B cell (primary cell): Measurements from ENCODE around the gene ZNF408. TPM values are rescaled to one million over a fixed set of nuclear protein-coding genes. Genes with fewer than 3 reads are reported as not detected.

ENCODE experiments used
- ATAC-seq: fragments of 200-7000 bp; cut with Tn5 transposase; one replicate; pipeline ENCODE4 v1.10.0; 2021; ENCODE audit warnings: low read depth, mild to moderate bottlenecking, moderate number of reproducible peaks, moderate library complexity
- CTCF ChIA-PET: fragments of 350-600 bp; sonication (Branson Sonifier 250); formaldehyde crosslinking; loops from one replicate; lab custom pipeline; 2021; ENCODE audit warnings: antibody characterized with exemption, inconsistent platforms; lab: Charles Lee
- POLR2A ChIA-PET: fragments of 350-600 bp; sonication (Branson Sonifier 250); formaldehyde crosslinking; loops from one replicate; lab custom pipeline; 2021; ENCODE audit warnings: antibody characterized with exemption; lab: Charles Lee
- DNase-seq: peaks from one replicate; pipeline ENCODE4 v3.0.0; 2013
- H2AFZ ChIP-seq: 2 replicates; pipeline ENCODE4 v1.6.1; 2012; ENCODE audit warnings: mild to moderate bottlenecking, low read depth, low read length; ENCODE audit not compliant: insufficient read depth, poor library complexity, severe bottlenecking
- H3K27ac ChIP-seq, 2 donors: 1 replicate in 1 of 2; 2 replicates in 1 of 2; pipeline ENCODE4 v1.5.1; 2012 to 2013; ENCODE audit warnings: low read length in 2 of 2, mild to moderate bottlenecking in 2 of 2, moderate library complexity in 1 of 2
- H3K27me3 ChIP-seq, 4 experiments: fragments of 200-600 bp in 1 of 4; sonication (generic) in 1 of 4; replicated peaks in 1 of 4; 1 replicate in 2 of 4; 2 replicates in 2 of 4; pipeline versions ENCODE4 v1.6.1 to v1.7.0; 2013 to 2016; ENCODE audit warnings: low read length in 3 of 4, mild to moderate bottlenecking in 2 of 4, mixed read lengths in 1 of 4, moderate library complexity in 1 of 4; ENCODE audit not compliant: insufficient read depth in 4 of 4, control insufficient read depth in 3 of 4; ENCODE audit errors: control extremely low read depth in 1 of 4
- H3K36me3 ChIP-seq, 2 experiments: replicated peaks in 1 of 2; 1 replicate in 1 of 2; 2 replicates in 1 of 2; pipeline versions ENCODE4 v1.6.1 to v1.7.1; 2013; ENCODE audit warnings: low read length in 1 of 2; ENCODE audit not compliant: insufficient read depth in 2 of 2, control insufficient read depth in 1 of 2; ENCODE audit errors: control extremely low read depth in 1 of 2, extremely low read depth in 1 of 2
- H3K4me1 ChIP-seq, 2 donors: fragments of 200-600 bp in 1 of 2; sonication (generic) in 1 of 2; 1 replicate in 1 of 2; 2 replicates in 1 of 2; pipeline versions ENCODE4 v1.5.1 to v1.6.1; 2013 to 2017; ENCODE audit warnings: low read length in 2 of 2; ENCODE audit not compliant: control insufficient read depth in 2 of 2, insufficient read depth in 2 of 2
- H3K4me2 ChIP-seq: replicated peaks from 2 replicates; pipeline ENCODE3; 2012; ENCODE audit warnings: mild to moderate bottlenecking, low read depth, low read length; ENCODE audit not compliant: poor library complexity, severe bottlenecking
- H3K4me3 ChIP-seq, 5 experiments: fragments of 200-600 bp in 1 of 5; sonication (generic) in 1 of 5; 1 replicate in 3 of 5; 2 replicates in 2 of 5; pipeline versions ENCODE4 v1.5.1 to v1.7.0; 2011 to 2016; ENCODE audit warnings: low read length in 4 of 5, mild to moderate bottlenecking in 4 of 5, low read depth in 2 of 5, control low read depth in 1 of 5, moderate library complexity in 1 of 5; ENCODE audit not compliant: insufficient read depth in 1 of 5; ENCODE audit errors: control extremely low read depth in 1 of 5, extremely low read depth in 1 of 5
- H3K79me2 ChIP-seq: fragments of 200-600 bp; sonication (generic); one replicate; pipeline ENCODE4 v1.6.0; 2016; ENCODE audit warnings: low read length; ENCODE audit not compliant: control insufficient read depth, insufficient read depth
- H3K9ac ChIP-seq: fragments of 200-600 bp; sonication (generic); 2 replicates; pipeline ENCODE4 v1.6.1; 2017; ENCODE audit warnings: mild to moderate bottlenecking, low read length, moderate library complexity
- H3K9me3 ChIP-seq, 3 donors: one replicate each; pipeline versions ENCODE4 v1.6.1 to v1.7.1; 2013; ENCODE audit warnings: low read length in 2 of 3; ENCODE audit not compliant: control insufficient read depth in 2 of 3, insufficient read depth in 1 of 3; ENCODE audit errors: control extremely low read depth in 1 of 3
- H4K20me1 ChIP-seq: 2 replicates; pipeline ENCODE4 v1.6.0; 2012; ENCODE audit warnings: mild to moderate bottlenecking, low read length; ENCODE audit not compliant: insufficient read depth, control insufficient read depth, poor library complexity, severe bottlenecking
- H3K27ac Mint-ChIP-seq: one replicate; pipeline ENCODE4 v1.8.0; 2021; ENCODE audit warnings: mixed read lengths
- H3K27me3 Mint-ChIP-seq: one replicate; pipeline ENCODE4 v1.8.0; 2021; ENCODE audit warnings: mixed read lengths
- H3K4me1 Mint-ChIP-seq: one replicate; pipeline ENCODE4 v1.8.0; 2021; ENCODE audit warnings: mixed read lengths
- H3K4me3 Mint-ChIP-seq: one replicate; pipeline ENCODE4 v1.8.0; 2021; ENCODE audit warnings: mixed read lengths
- H3K9me3 Mint-ChIP-seq: one replicate; pipeline ENCODE4 v1.8.0; 2022; ENCODE audit warnings: mixed read lengths; ENCODE audit not compliant: insufficient read depth
- EZH2 ChIP-seq: IDR thresholded peaks from 2 replicates; pipeline ENCODE4 v1.6.1; 2012; ENCODE audit warnings: borderline replicate concordance, low read depth, mild to moderate bottlenecking, moderate library complexity, low read length; ENCODE audit not compliant: insufficient read depth, poor library complexity, severe bottlenecking
- WGBS: methylation state at CpG from one replicate; pipeline ENCODE4 v1.1.5; 2013; ENCODE audit warnings: missing lambda C conversion rate; ENCODE audit not compliant: insufficient coverage; 5-methylcytosine and 5-hydroxymethylcytosine counted together
- intact Hi-C: fragments of 100-400 bp; cut with micrococcal nuclease; formaldehyde crosslinking; loops from one replicate; pipeline ENCODE4 v1.10.0; 2022
- polyA plus RNA-seq: library from polyadenylated mRNA; depleted of rRNA; stranded (reverse); fragments of >200 nt; gene quantifications from 2 replicates; pipeline ENCODE4 v1.2.3, GENCODE V29; 2012
- total RNA-seq, 2 donors: library from RNA; stranded (reverse); fragments of 120-200 nt in 1 of 2; gene quantifications; 1 replicate in 1 of 2; 2 replicates in 1 of 2; pipeline versions ENCODE4 v1.2.3 to v1.2.4, GENCODE V29; 2013 to 2022
- TF ChIP-seq, protein P1 (sequence below): fragments of 200-600 bp; IDR thresholded peaks from one replicate; pipeline ENCODE4 v1.8.0; 2022; ENCODE audit warnings: antibody characterized with exemption, mild to moderate bottlenecking

The ZNF408 gene
- total and polyA plus RNA-seq, 2 donors (not counting 1 experiment from before 2014, with no cell fraction given): 8.3 to 22.3 TPM

GRCh38 chr11:46658259-46658658, 42.6 kb upstream of the ZNF408 start:
- 100% methylated on average over 4 of the region's 4 CpGs for WGBS
- H3K4me3 ChIP-seq: no peak overlapping the region
- ATAC-seq (no peak), DNase-seq (no peak)
- H3K9me3 ChIP-seq: no peaks in the 10 kb centered on the region
- no peaks in the 10 kb centered on the region for H3K79me2 ChIP-seq
- no peaks in the 10 kb centered on the region for H3K27me3 Mint-ChIP-seq
- no peak overlapping the region for H3K4me3 Mint-ChIP-seq
- intact Hi-C loops: no loop called here
- no peak overlapping the region for H3K4me2 ChIP-seq
- ChIA-PET POLR2A (interaction anchor here (0.6 kb wide), 1 partner anchor 10 kb away, joined by 6 read pairs; no protein-coding TSS in a partner anchor), CTCF (no interaction called here)
- TF ChIP-seq EZH2: no peak
- TF ChIP-seq, protein P1, sequence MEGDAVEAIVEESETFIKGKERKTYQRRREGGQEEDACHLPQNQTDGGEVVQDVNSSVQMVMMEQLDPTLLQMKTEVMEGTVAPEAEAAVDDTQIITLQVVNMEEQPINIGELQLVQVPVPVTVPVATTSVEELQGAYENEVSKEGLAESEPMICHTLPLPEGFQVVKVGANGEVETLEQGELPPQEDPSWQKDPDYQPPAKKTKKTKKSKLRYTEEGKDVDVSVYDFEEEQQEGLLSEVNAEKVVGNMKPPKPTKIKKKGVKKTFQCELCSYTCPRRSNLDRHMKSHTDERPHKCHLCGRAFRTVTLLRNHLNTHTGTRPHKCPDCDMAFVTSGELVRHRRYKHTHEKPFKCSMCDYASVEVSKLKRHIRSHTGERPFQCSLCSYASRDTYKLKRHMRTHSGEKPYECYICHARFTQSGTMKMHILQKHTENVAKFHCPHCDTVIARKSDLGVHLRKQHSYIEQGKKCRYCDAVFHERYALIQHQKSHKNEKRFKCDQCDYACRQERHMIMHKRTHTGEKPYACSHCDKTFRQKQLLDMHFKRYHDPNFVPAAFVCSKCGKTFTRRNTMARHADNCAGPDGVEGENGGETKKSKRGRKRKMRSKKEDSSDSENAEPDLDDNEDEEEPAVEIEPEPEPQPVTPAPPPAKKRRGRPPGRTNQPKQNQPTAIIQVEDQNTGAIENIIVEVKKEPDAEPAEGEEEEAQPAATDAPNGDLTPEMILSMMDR: no peak
- H2AFZ ChIP-seq: no peak overlapping the region
- no peaks in the 10 kb centered on the region for H3K4me1 ChIP-seq
- no peak overlapping the region for H3K27ac Mint-ChIP-seq
- no peaks in the 10 kb centered on the region for H3K4me1 Mint-ChIP-seq
- H4K20me1 ChIP-seq: no peaks in the 10 kb centered on the region
- no peaks in the 10 kb centered on the region for H3K27me3 ChIP-seq
- no peak overlapping the region for H3K9ac ChIP-seq
- H3K9me3 Mint-ChIP-seq: no peaks in the 10 kb centered on the region
- no peak overlapping the region for H3K27ac ChIP-seq
- H3K36me3 ChIP-seq: peaks cover 14 to 74% of the 10 kb centered on the region in 2 experiments

DNA sequence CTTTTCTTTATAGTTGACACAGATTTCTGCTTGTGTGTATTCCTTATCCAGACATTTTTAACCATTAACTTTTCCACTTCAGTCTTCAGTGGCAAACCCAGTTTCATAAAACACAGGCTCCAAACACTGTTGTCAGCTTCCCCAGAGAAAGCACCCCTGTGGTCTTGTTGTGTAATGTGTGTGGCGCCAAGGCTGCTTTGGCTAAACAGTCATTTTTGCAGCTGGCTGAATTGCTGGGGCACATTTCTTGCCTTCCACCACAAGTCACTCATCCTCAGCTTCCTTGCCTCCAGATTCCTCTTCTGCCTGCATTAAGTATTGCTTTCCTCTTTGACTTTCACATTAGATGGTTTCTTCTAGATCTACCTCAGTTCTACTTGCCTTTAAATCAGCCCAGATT, 40.9 kb upstream of the ZNF408 start:
- no peak overlapping the region for H3K9ac ChIP-seq
- intact Hi-C loops: no loop called here
- H4K20me1 ChIP-seq: no peaks in the 10 kb centered on the region
- no peak overlapping the region for H3K4me2 ChIP-seq
- H3K79me2 ChIP-seq: no peaks in the 10 kb centered on the region
- no peaks in the 10 kb centered on the region for H3K4me1 ChIP-seq
- no peaks in the 10 kb centered on the region for H3K27me3 Mint-ChIP-seq
- H3K36me3 ChIP-seq: peaks cover 14 to 78% of the 10 kb centered on the region in 2 experiments
- no CpG with 5 or more reads among the region's 1 CpG for WGBS
- H3K27ac Mint-ChIP-seq: no peak overlapping the region
- no peaks in the 10 kb centered on the region for H3K27me3 ChIP-seq
- no peaks in the 10 kb centered on the region for H3K4me1 Mint-ChIP-seq
- DNase-seq (no peak), ATAC-seq (no peak)
- no peaks in the 10 kb centered on the region for H3K9me3 Mint-ChIP-seq
- CTCF ChIA-PET: interaction anchor here (0.6 kb wide), 1 partner anchor 124 kb away, joined by 3 read pairs; no protein-coding TSS in a partner anchor
- H2AFZ ChIP-seq: no peak overlapping the region
- no peaks in the 10 kb centered on the region for H3K9me3 ChIP-seq
- no peak overlapping the region for H3K4me3 Mint-ChIP-seq
- H3K4me3 ChIP-seq: no peak overlapping the region
- H3K27ac ChIP-seq: no peak overlapping the region
- TF ChIP-seq, protein P1: no peak
- TF ChIP-seq EZH2: no peak
- POLR2A ChIA-PET: no interaction called here
